Measurements from ENCODE around the gene SURF1. TPM values are rescaled to one million over a fixed set of nuclear protein-coding genes. Genes with fewer than 3 reads are reported as not detected.

Gene SURF1
- total and polyA plus RNA-seq, 10 of the 15 experiments (the other 5 are each of a cell fraction or from before 2014, with no cell fraction given), result 17.9 to 46.4 (median 29.6) TPM

DNA sequence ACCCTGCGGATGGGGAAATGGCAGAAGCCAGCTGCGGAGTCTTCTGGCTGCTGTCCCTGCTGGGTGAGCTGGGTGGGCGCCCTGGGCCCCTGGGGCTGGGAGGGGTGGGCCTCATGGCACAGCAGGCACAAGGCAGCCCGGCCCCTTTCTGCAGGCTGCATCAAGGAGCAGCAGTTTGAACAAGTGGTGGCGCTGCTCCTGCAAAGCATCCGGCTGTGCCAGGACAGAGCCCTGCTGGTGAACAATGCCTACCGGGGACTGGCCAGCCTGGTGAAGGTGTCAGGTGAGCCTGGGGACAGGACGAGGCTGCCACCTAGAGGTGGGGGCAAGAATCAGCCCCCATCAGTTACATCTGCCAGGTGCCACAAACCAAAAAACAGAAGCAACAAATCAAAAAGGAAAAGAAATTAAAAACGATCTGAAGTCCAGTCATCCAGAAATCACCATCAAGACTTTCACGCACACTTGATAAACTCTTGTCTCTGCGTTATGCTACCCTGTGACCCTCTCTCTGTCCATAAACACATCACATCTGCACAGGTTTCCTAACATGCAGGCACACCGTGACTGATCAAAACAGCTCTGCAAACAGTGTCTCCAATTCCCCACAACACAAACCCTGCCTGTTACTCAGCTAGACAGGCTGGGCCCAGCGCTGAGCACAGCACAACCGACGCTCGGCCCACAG is 47.6 kb upstream of the SURF1 start:
- ChIA-PET CTCF (interaction anchor here (1.0 to 1.6 kb wide), 6 partner anchors 12 to 217 kb away, joined by 3 to 5 read pairs (median 4); partner anchors contain the start of gene SURF6), SMC1A (ENCODE audit: uncharacterized antibody, unreplicated experiment) (interaction anchor here (1.7 kb wide), 1 partner anchor 20 kb away, joined by 3 read pairs; no protein-coding TSS in a partner anchor), RAD21 (ENCODE audit: unreplicated experiment) (interaction anchor here (1.1 kb wide), 1 partner anchor 34 kb away, joined by 3 read pairs; no protein-coding TSS in a partner anchor), POLR2A (interaction anchor here (0.6 kb wide), 2 partner anchors 55 to 462 kb away, joined by 3 read pairs; no protein-coding TSS in a partner anchor)
- peak; percentile 57 for ATAC-seq
- intact Hi-C loops (cut with micrococcal nuclease; ENCODE audit: unreplicated experiment), result no loop called here
- BruUV-seq (replicated peaks), result no TSS peak
- Histone ChIP-seq H3K4me3 (no peak overlapping the region), H2AFZ (ENCODE audit: control insufficient read depth, low read depth, low read length) (no peak overlapping the region), H3K27me3 (replicated peaks in 1 of 2; ENCODE audit: control insufficient read depth in 2 of 2, insufficient read depth in 2 of 2, low read length in 1 of 2) (no peaks in the 10 kb centered on the region), H3K4me1 (ENCODE audit: control insufficient read depth, insufficient read depth, low read length) (no peaks in the 10 kb centered on the region), H3K9ac (ENCODE audit: control insufficient read depth, insufficient read depth, low read length) (no peak overlapping the region), H4K20me1 (ENCODE audit: control insufficient read depth, insufficient read depth) (no peaks in the 10 kb centered on the region; the same call in 1 of the 2 replicates), H3K4me2 (ENCODE audit: control insufficient read depth, insufficient read depth) (no peak overlapping the region), H3K36me3 (ENCODE audit: control insufficient read depth in 2 of 2, insufficient read depth in 2 of 2, low read length in 1 of 2) (peaks cover 18 to 25% of the 10 kb centered on the region in 2 experiments; a peak in 3 of 4 replicates), H3K79me2 (ENCODE audit: control insufficient read depth, insufficient read depth, low read length) (no peaks in the 10 kb centered on the region), H3K27ac (ENCODE audit: control insufficient read depth, insufficient read depth) (no peak overlapping the region), H3K9me3 (replicated peaks; ENCODE audit: control insufficient read depth, insufficient read depth, low read length) (no peaks in the 10 kb centered on the region)
- no peak for FAIRE-seq
- no peak for DNase-seq (ENCODE audit: low read depth, low spot score)
- in situ Hi-C loops (cut with MboI), result no loop called here
- WGBS (ENCODE audit: insufficient coverage, insufficient replicate concordance, low lambda C conversion rate, missing lambda C conversion rate), result 74% methylated on average over 16 of the region's 16 CpGs
- peak; percentile 32; the same call in 1 of the 2 replicates for TF ChIP-seq SMC3 (IDR thresholded peaks at IDR 0.05; ENCODE audit: borderline replicate concordance, low read length)
- TF ChIP-seq, protein P1, sequence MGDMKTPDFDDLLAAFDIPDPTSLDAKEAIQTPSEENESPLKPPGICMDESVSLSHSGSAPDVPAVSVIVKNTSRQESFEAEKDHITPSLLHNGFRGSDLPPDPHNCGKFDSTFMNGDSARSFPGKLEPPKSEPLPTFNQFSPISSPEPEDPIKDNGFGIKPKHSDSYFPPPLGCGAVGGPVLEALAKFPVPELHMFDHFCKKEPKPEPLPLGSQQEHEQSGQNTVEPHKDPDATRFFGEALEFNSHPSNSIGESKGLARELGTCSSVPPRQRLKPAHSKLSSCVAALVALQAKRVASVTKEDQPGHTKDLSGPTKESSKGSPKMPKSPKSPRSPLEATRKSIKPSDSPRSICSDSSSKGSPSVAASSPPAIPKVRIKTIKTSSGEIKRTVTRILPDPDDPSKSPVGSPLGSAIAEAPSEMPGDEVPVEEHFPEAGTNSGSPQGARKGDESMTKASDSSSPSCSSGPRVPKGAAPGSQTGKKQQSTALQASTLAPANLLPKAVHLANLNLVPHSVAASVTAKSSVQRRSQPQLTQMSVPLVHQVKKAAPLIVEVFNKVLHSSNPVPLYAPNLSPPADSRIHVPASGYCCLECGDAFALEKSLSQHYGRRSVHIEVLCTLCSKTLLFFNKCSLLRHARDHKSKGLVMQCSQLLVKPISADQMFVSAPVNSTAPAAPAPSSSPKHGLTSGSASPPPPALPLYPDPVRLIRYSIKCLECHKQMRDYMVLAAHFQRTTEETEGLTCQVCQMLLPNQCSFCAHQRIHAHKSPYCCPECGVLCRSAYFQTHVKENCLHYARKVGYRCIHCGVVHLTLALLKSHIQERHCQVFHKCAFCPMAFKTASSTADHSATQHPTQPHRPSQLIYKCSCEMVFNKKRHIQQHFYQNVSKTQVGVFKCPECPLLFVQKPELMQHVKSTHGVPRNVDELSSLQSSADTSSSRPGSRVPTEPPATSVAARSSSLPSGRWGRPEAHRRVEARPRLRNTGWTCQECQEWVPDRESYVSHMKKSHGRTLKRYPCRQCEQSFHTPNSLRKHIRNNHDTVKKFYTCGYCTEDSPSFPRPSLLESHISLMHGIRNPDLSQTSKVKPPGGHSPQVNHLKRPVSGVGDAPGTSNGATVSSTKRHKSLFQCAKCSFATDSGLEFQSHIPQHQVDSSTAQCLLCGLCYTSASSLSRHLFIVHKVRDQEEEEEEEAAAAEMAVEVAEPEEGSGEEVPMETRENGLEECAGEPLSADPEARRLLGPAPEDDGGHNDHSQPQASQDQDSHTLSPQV (IDR thresholded peaks at IDR 0.05), result no peak
- no peak for TF ChIP-seq CHD2 (IDR thresholded peaks at IDR 0.05; ENCODE audit: borderline replicate concordance, low read depth, low read length)
- 0 out of 4 replicates have a peak, but pooled peaks have one; percentile 11 to 13 for TF ChIP-seq BHLHE40 (IDR thresholded peaks at IDR 0.05; ENCODE audit: borderline replicate concordance in 1 of 2, low read depth in 2 of 2, low read length in 1 of 2)
- no peak for TF ChIP-seq NR2C2 (IDR thresholded peaks at IDR 0.05; ENCODE audit: borderline replicate concordance, control insufficient read depth, insufficient read length, low read depth)
- TF ChIP-seq FOXM1 (IDR thresholded peaks at IDR 0.05; ENCODE audit: low read depth, low read length), result peak; percentile 25; the same call in 1 of the 2 replicates
- TF ChIP-seq KAT2A (conservative IDR thresholded peaks at IDR 0.05; ENCODE audit: control insufficient read depth, low read depth, low read length), result no peak
- TF ChIP-seq, protein P2, sequence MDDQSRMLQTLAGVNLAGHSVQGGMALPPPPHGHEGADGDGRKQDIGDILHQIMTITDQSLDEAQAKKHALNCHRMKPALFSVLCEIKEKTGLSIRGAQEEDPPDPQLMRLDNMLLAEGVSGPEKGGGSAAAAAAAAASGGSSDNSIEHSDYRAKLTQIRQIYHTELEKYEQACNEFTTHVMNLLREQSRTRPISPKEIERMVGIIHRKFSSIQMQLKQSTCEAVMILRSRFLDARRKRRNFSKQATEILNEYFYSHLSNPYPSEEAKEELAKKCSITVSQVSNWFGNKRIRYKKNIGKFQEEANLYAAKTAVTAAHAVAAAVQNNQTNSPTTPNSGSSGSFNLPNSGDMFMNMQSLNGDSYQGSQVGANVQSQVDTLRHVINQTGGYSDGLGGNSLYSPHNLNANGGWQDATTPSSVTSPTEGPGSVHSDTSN (IDR thresholded peaks at IDR 0.05; ENCODE audit: insufficient replicate concordance, low read depth, low read length), result no peak
- no peak for TF ChIP-seq BACH1 (IDR thresholded peaks at IDR 0.05; ENCODE audit: borderline replicate concordance)
- TF ChIP-seq, protein P3, sequence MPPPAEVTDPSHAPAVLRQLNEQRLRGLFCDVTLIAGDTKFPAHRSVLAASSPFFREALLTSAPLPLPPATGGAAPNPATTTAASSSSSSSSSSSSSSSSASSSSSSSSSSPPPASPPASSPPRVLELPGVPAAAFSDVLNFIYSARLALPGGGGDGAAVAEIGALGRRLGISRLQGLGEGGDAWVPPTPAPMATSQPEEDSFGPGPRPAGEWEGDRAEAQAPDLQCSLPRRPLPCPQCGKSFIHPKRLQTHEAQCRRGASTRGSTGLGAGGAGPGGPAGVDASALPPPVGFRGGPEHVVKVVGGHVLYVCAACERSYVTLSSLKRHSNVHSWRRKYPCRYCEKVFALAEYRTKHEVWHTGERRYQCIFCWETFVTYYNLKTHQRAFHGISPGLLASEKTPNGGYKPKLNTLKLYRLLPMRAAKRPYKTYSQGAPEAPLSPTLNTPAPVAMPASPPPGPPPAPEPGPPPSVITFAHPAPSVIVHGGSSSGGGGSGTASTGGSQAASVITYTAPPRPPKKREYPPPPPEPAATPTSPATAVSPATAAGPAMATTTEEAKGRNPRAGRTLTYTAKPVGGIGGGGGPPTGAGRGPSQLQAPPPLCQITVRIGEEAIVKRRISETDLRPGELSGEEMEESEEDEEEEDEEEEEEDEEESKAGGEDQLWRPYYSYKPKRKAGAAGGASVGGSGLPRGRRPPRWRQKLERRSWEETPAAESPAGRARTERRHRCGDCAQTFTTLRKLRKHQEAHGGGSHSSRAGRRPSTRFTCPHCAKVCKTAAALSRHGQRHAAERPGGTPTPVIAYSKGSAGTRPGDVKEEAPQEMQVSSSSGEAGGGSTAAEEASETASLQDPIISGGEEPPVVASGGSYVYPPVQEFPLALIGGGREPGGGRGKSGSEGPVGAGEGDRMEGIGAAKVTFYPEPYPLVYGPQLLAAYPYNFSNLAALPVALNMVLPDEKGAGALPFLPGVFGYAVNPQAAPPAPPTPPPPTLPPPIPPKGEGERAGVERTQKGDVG (CRISPR knock-in tag; IDR thresholded peaks at IDR 0.05), result no peak
- no peak for TF ChIP-seq FOXK2 (IDR thresholded peaks at IDR 0.05)
